HG02938 (cell line): ENCODE data around the gene CEBPA.
A peak's percentile ranks its signal among the peaks of the same experiment; 100 is the strongest.
"Not testable (repeated sequence)": the region's sequence is repeated elsewhere in the genome, so short reads cannot be mapped to it uniquely, and the experiment has no call there.

Source experiments
- ATAC-seq: cut with Tn5 transposase; IDR thresholded peaks from one replicate; pipeline ENCODE4 v1.9.1; 2021; ENCODE audit warnings: mild to moderate bottlenecking, moderate library complexity; ENCODE audit not compliant: unreplicated experiment

Gene CEBPA

GRCh38 chr19:33325920-33326319, 23.6 kb upstream of the CEBPA start:
- no peak for ATAC-seq

GRCh38 chr19:33324628-33325027, 22.3 kb upstream of the CEBPA start:
- no peak for ATAC-seq

GRCh38 chr19:33323093-33323820, 20.9 kb upstream of the CEBPA start:
- ATAC-seq: no peak

GRCh38 chr19:33320636-33321035, 18.3 kb upstream of the CEBPA start:
- ATAC-seq: no peak

GRCh38 chr19:33317991-33318390, 15.7 kb upstream of the CEBPA start:
- ATAC-seq: not testable (repeated sequence)

GRCh38 chr19:33317517-33317916, 15.2 kb upstream of the CEBPA start:
- ATAC-seq: no peak

GRCh38 chr19:33316541-33317264, 14.4 kb upstream of the CEBPA start:
- no peak for ATAC-seq

- ATAC-seq: not testable (repeated sequence)
Measured at GRCh38 chr19:33312808-33313207, 10.5 kb upstream of the CEBPA start.

GRCh38 chr19:33312065-33312464, 9.7 kb upstream of the CEBPA start:
- no peak for ATAC-seq

- ATAC-seq: no peak
Measured at GRCh38 chr19:33311326-33311682, 9.0 kb upstream of the CEBPA start.

GRCh38 chr19:33310606-33311325, 8.4 kb upstream of the CEBPA start:
- ATAC-seq: no peak

GRCh38 chr19:33309826-33310225, 7.5 kb upstream of the CEBPA start:
- ATAC-seq: no peak

- ATAC-seq: no peak
Measured at GRCh38 chr19:33306853-33307792, 4.8 kb upstream of the CEBPA start.

- no peak for ATAC-seq
Measured at GRCh38 chr19:33306191-33306590, 3.9 kb upstream of the CEBPA start.

- ATAC-seq: no peak
Measured at GRCh38 chr19:33304760-33305647, 2.7 kb upstream of the CEBPA start.

- no peak for ATAC-seq
Measured at GRCh38 chr19:33304371-33304759, 2.0 kb upstream of the CEBPA start.

- ATAC-seq: no peak
Measured at GRCh38 chr19:33303791-33304345, 1.5 kb upstream of the CEBPA start.

- peak; percentile 10 for ATAC-seq
Measured at GRCh38 chr19:33302974-33303790, 848 bp upstream of the CEBPA start.

GRCh38 chr19:33301900-33302174, 497 bp downstream of the CEBPA start:
- ATAC-seq: no peak
